ENCODE results near the gene PAM16. TPM values are rescaled to one million over a fixed set of nuclear protein-coding genes. Genes with fewer than 3 reads are reported as not detected.
A peak's percentile ranks its signal among the peaks of the same experiment; 100 is the strongest.

Gene PAM16
- total RNA-seq, 1 experiment from 2014 or later, result 80.4 TPM

- H2BK15ac ChIP-seq (ENCODE audit: low read depth, low read length), result no peak overlapping the region
- Mint-ChIP-seq H3K9me3 (no peaks in the 10 kb centered on the region), H3K27me3 (ENCODE audit: low read depth) (no peaks in the 10 kb centered on the region), H3K36me3 (ENCODE audit: insufficient read depth in 1 of 3, low read depth in 3 of 3) (no peaks in the 10 kb centered on the region), H3K27ac (peak overlapping the region; percentile 8 to 91 (median 72); a peak in 3 of 7 replicates), H3K4me3 (no peak overlapping the region), H3K4me1 (peaks cover 9 to 24% of the 10 kb centered on the region in 2 experiments)
- H2AFZ ChIP-seq (ENCODE audit: low read length), result no peak overlapping the region
- no peak overlapping the region for H4K91ac ChIP-seq (ENCODE audit: insufficient read length, low read depth, low read length)
- no peak overlapping the region for H3K4ac ChIP-seq (ENCODE audit: low read depth, low read length)
- no peak overlapping the region for H2BK20ac ChIP-seq (ENCODE audit: low read depth, low read length, poor library complexity, severe bottlenecking)
- H3K56ac ChIP-seq (ENCODE audit: insufficient read length, low read depth, low read length), result no peak overlapping the region
- no peak overlapping the region for H3K14ac ChIP-seq (ENCODE audit: insufficient read depth, low read length)
- no peak overlapping the region for H3K9ac ChIP-seq (ENCODE audit: extremely low read depth, insufficient read length, low read length)
- WGBS (ENCODE audit: extremely low coverage, insufficient read length, low lambda C conversion rate), result no CpG with 5 or more reads among the region's 12 CpGs
- H3T11ph ChIP-seq (ENCODE audit: low read length), result no peak overlapping the region
- H3K27me3 ChIP-seq (ENCODE audit: insufficient read depth, low read length), result no peaks in the 10 kb centered on the region
- no peak overlapping the region for H2BK12ac ChIP-seq (ENCODE audit: insufficient read length, low read depth, low read length)
- H3K79me2 ChIP-seq (ENCODE audit: insufficient read depth, low read length), result peaks cover 3% of the 10 kb centered on the region; the same call in 1 of the 2 replicates
- peaks cover 4% of the 10 kb centered on the region for H3K23me2 ChIP-seq (ENCODE audit: insufficient read length, low read depth, low read length, poor library complexity, severe bottlenecking)
- no peaks in the 10 kb centered on the region for H3K79me1 ChIP-seq (ENCODE audit: insufficient read depth, low read depth, low read length, poor library complexity, severe bottlenecking)
- H2BK120ac ChIP-seq (ENCODE audit: low read depth, low read length, poor library complexity, severe bottlenecking), result no peak overlapping the region
- no peaks in the 10 kb centered on the region for H3K9me3 ChIP-seq (ENCODE audit: control insufficient read depth, low read depth, low read length)
- no peak overlapping the region for H2AK5ac ChIP-seq (ENCODE audit: insufficient read length, low read length)
- no peak overlapping the region for H3K23ac ChIP-seq (ENCODE audit: insufficient read length, low read depth, low read length)
- no peak overlapping the region for H4K5ac ChIP-seq (ENCODE audit: insufficient read length, low read depth, low read length)
- H4K8ac ChIP-seq (replicated peaks; ENCODE audit: insufficient read length, low read depth, low read length), result no peak overlapping the region
- no peak overlapping the region for H2BK5ac ChIP-seq (ENCODE audit: insufficient read length, low read length)
- H3K4me2 ChIP-seq (ENCODE audit: insufficient read depth, insufficient read length, low read length), result no peak overlapping the region
- TF ChIP-seq CTCF (conservative IDR thresholded peaks at IDR 0.05), result no peak
- H3K27ac ChIP-seq (ENCODE audit: insufficient read length, low read depth, low read length), result no peak overlapping the region
- DNase-seq, result peak; percentile 78
- peaks cover 3% of the 10 kb centered on the region for H4K20me1 ChIP-seq (ENCODE audit: control insufficient read depth, insufficient read depth, insufficient read length)
- peaks cover 3% of the 10 kb centered on the region; the same call in 1 of the 2 replicates for H3K4me1 ChIP-seq (ENCODE audit: insufficient read depth, low read length)
- H3K18ac ChIP-seq (ENCODE audit: insufficient read length, low read depth, low read length), result no peak overlapping the region
These were observed 27.2 kb downstream of the PAM16 start for GRCh38 chr16:4323845-4324488.
